ENCODE results near the gene SPAG4.
A peak's percentile ranks its signal among the peaks of the same experiment; 100 is the strongest.

SPAG4 gene, protein sequence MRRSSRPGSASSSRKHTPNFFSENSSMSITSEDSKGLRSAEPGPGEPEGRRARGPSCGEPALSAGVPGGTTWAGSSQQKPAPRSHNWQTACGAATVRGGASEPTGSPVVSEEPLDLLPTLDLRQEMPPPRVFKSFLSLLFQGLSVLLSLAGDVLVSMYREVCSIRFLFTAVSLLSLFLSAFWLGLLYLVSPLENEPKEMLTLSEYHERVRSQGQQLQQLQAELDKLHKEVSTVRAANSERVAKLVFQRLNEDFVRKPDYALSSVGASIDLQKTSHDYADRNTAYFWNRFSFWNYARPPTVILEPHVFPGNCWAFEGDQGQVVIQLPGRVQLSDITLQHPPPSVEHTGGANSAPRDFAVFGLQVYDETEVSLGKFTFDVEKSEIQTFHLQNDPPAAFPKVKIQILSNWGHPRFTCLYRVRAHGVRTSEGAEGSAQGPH
- total RNA-seq = 2.4 to 4.6 (median 3.5) reads per million in 4 experiments

DNA sequence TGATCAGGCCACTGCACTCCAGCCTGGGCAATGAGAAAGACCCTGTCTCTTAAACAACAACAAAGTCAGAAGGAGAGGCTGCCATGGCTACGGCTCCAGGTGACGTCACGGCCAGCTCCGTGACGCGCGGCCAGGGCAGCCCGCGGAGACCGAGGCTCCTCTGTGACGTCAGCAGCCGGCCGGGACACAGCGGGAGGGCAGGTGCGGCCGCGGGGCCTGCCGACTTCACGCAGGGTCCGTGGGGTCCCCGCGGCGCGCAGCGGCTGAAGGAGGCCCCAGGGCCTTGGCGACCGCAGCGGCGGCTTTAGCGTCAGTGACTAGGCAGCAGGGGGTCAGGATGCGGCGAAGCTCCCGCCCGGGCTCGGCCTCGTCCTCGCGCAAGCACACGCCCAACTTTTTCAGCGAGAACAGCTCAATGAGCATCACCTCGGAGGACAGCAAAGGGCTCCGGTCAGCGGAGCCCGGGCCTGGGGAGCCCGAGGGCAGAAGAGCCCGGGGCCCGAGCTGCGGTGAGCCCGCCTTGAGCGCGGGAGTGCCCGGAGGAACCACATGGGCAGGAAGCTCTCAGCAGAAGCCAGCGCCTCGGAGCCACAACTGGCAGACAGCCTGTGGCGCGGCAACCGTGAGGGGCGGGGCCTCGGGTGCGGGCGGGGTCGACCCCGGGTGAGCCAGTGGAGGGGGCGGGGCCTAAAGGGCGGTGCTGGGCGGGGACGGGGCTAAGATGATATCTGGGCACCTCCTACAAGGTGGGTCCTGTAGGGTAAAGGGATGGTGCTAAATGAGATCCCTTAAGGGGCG, at the start of gene SPAG4:
Gene SPAG4, plus strand, starts transcription at position 163 of the 798 bp plus-strand sequence. Its CDS starts 175 bp downstream, at position 338.
- DNase-seq = peak; percentile 99

DNA sequence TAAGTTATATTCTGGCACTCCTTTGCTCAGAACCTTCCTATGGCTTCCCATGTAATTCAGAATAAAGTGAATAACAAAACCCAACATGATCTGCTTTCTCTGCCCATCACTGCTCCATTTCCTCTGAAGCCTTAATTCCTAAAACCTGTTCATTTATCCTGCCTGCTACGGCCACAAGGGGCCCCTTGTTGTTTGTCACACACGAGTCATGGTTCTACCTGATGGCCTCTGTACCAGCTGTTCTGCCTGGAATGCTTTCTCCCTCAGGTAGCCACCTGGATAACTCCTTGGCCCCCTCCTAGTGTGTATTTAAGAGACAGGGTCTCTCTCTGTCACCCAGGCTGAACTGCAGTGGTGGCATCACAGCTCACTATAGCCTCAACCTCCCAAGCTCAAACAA, 47.0 kb upstream of the SPAG4 start:
- DNase-seq = no peak

DNA sequence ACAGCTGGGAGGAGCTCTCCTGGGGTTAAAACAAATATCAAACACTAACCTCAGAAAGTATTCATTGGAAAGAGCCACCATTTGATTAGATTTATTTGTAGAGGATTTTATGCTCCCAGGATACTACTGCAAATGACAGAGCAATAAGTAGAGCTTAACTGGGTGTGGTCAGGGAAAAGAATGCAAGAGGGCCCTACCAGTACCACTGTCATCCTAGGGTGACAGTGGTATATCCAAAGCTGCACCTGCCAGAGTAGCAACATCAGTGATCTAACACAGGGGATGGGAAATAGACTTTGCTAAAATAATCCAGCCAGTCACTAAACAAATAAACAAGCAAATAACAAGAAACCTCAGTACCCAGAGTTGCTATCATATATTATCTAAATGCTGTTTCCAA, 44.1 kb upstream of the SPAG4 start:
- DNase-seq = no peak

DNA sequence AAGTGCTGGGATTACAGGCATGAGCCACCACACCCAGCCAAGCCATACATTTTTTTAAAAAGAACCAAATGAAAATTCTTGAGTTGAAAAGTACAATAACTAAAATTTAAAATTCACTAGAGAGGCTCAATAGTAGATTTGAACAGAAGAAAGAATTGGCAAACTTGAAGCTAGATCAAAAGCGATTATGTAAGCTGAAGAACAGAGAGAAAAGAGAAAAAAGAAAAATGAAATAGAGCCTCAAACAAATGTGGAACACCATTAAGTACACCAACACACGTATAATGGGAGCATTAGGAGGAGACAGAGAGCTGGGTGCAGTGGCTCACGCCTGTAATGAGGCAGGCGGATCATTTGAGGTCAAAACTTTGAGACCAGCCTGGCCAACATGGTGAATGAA, 42.8 kb upstream of the SPAG4 start:
- DNase-seq = no peak

DNA sequence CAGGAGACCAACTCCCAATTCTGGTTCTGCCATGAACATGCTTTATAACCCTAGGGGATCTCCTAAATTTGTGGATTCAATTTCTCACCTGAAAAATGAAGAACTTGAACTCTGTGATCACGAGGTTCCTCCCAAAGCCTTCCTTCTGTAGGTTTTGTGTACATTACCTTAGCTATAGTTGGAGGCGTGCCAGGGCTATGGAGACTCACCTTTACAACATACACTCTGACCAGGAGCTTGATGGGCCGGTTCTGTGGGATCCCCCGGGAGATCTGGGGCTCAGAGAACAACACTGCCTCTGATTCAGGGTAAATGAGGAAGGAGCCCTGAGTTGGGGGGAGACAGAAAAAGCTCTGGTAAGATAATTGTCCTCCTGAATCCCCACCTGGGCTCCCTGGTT, 39.7 kb upstream of the SPAG4 start:
- DNase-seq = no peak

DNA sequence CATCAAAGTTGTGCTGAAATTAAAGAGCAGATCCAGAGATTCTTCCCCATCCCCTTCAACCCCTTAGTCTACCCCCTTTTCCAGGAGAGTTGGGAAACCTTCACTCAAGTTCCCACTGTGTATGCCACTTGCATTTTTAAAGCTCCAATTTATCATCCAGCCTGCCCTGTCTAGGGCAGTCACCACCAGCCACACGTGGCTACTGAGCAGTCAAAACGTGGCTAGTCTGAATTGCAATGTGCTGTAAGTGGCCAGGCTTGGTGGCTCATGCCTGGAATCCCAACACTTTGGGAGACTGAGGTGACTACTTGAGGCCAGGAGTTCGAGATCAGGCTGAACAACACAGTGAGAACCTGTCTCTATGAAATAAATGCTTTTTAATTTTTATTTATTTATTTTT, 38.8 kb upstream of the SPAG4 start:
- DNase-seq = no peak

DNA sequence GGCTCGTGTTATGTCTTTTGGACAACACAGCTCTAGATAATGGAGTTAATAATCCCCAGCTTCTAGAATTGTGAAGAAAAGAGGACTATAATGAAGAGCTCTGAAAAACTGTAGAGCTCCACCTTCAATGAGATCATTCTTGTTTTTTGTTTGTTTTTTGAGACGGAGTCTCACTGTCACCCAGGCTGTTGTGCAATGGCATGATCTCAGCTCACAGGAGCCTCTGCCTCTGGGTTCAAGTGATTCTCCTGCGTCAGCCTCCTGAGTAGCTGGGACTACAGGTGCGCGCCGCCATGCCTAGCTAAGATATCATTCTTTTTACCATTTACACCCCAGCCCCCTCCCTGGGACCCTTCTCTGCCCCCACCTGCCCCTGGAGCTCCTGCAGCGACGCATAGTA, 37.2 kb upstream of the SPAG4 start:
- DNase-seq = no peak

DNA sequence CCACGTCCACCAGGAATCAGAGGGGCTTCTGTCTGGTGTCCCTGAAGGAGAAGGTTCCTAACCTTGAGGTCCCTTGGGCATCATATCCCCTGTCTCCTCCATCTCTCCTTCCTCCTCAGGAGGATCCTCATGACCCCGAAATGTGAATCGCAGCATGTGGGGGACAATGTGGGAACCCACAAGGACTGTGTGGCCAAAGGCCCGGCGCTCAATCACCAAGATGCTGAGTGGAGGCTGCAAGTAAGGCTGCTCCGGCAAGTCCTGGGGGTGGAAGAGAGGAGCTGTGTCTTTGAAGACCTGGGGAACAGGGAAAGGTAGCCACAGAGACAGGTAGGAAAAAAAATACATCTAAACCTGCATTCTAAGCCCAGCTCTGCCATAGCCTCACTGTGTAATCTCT, 36.4 kb upstream of the SPAG4 start:
- no peak for DNase-seq

DNA sequence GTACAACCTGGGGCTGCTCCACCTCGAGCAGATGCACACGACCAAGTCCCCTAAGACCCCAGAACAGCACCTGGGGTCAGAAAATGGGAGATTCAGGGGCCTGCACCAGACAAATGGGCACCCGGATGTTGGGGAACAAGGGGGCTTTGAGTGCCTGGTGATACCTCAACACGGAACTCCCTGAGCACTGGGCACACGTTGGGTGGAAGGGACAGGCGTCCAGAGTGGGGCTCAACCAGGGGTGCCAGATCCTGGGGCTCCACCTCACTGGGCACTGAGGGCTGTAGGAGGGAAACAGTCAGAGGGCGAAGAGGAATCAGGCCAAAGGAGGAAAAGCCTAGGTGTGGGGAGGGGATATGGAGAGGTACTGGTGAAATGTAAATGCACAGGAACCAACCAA, 33.5 kb upstream of the SPAG4 start:
- DNase-seq = no peak

DNA sequence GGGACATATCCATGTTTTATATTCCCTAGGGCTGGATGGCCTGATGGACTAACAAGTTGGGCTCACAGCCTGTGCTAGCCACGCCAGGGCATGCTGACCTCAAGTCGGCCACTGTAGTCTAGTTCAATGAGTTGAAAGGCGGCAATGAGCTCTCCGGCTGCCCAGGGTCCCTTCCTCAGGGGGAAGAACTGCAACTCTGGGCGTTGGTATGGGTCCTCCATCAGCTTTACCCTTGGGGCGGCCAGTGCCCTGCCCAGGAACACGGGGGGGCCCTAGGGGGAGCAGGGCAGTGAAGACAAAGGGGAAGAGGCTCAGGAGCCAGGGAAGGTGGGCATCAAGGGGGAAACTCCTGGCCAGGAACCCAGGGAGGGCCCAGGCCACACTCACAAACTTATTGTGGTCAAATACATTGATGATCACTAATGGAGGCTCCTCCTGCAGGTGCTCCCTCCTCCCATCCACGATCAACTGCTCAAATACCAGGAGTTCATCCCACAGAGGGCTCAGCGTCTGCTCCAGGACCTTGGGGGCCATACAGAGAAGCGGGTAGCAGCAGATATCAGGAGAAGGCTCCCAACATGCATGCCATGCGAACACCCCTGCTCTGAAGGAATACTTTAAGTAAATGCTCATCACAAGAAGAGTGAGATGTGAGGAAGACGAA, 32.8 kb upstream of the SPAG4 start:
- no peak for DNase-seq

DNA sequence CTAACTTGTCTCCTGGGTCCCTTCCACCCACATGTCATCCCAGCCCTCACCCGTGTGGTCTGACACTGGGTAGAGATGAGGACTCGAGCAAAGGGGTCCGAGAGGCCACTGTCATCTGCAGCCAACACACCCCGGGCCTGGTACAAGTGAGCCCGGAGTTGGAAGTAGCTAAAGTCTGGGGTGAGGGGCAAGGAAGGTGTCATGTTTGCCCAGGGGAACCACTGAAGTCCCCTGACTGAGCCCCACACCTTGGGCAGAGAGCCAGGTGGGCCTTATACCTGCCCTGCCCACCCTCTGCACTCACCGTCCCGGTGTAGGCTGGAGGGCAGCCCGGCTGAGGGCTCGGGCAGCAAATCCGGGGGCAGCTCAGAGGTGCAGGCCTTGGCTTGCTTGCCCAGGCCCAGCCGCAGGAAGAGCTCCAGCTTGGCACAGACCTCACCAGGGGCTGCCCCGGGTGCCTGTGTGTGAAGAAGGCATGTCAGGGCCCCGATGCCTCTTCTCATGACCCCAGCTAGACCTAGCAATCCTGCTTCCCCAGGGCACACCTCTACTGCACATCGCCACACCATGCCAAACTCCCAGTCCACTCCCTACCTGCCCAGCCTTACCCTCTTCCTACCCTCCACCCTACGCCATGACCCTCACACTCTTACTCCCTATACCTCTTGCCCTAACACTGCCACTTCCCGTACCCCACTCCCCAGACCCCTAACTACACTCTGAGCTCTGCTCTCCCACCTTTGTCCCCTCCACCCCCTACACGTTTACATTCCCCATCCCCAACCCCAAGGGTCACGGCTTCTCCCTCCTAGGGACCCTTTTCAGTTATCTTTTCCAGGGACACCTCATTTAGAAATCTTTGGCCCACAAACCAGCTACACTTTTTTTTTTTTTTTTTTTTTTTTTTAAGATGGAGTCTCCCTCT, 31.7 kb upstream of the SPAG4 start:
- no peak for DNase-seq

DNA sequence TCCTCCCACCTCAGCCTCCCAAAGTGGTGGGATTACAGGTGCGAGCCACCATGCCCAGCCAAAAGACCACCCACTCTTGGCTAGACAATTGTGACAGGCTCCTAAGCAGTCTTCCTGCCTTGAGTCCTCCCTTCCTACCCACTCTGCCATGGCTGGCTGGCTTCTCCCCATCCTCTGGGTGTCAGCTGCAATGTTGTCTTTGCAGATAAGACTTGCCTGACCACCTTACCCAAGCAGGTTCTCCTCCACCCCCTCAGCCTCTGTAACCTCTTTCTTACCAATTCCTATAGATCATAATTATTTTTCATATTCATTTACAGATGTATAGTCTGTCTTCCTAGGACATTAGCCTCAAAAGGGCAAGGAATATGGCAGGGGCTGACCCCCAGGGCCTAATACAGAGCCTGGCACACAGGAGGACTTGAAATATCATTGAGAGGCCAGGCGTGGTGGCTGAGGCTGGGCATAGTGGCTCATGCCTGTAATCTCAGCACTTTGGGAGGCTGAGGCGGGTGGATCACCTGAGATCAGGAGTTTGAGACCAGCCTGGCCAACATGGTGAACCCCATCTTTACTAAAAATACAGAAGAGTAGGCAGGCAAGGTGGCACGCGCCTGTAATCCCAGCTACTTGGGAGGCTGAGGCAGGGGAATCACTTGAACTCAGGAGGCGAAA, 28.7 kb upstream of the SPAG4 start:
- DNase-seq = no peak

DNA sequence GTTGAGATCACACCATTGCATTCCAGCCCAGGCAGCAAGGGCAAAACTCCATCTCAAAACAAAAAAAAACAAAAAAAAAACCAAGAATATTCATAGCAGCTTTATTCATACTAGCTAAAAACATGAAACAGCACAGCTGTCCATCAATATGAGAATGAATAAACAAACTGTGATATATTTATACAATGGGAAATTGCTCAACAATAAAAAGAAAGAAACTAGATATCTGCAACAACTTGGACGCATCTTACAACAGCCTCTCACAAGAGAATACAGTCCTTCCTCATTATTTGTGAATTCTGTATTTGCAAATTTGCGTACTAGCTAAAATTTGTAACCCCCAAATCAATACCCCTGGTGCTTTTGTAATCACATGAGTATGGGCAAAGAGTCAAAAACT, 28.2 kb upstream of the SPAG4 start:
- DNase-seq = no peak

DNA sequence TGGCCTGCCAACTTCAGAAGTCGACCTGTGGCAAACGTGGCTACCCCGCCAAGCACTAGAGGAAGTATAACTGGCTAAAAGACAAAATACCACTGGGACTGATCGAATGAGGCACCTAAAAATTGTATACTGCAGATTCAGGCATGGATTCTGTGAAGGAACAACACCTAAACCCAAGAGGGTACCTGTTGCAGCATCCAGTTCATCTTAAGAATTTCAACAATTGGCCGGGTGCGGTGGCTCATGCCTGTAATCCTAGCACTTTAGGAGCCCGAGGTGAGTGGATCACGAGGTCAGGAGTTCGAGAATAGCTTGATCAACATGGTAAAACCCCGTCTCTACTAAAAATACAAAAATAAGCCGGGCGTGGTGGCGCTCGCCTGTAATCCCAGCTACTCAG, 27.2 kb upstream of the SPAG4 start:
- no peak for DNase-seq

DNA sequence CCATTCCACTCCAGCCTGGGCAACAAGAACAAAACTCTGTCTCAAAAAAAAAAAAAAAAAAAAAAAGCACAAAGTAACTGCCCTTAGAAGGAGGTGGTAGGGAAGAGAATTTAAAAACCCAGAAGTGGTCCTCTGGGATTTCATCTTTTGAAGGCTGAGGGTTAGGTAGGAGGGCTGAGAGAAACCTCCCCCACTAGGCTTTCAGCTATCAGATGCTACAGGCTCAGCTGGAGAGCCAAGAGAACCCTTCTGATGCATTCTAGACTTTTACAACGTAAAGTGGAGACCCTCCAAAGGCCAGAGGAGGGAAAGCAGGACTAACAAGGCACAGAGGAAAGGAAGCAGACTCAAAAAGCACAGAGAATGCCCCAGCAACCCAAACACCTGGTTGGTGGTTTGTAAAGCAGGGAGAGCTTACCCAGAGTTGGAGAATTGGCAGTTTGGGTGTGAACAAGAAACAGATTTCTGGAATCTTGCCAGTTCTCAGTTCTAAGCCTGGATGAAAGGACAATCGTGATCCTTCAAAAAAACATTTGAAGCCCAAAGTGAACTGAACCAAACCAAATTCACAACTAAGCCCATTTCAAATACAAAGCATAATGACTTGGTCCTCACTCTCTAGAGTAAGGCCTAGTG, 23.2 kb upstream of the SPAG4 start:
- no peak for DNase-seq

DNA sequence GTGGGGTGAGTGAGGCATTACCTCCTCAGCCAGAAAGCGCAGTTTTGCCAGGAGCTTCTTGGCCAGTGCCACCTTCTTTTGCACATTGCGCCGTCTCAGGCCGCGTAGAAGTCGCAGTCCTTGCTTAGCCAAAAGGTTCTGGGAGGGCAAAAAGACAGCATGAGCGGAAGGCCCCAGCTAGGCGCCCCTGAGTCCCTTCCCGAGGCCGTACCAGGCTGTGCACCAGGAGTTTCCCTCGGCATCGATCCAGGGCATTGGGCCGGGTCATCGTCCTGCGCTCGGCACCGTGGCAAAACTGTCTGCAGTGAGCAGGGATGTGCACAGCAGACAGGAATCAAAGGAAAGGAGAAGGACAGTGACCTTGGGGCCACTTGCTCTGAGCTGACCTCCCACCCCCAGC, 20.2 kb upstream of the SPAG4 start:
- DNase-seq = no peak

DNA sequence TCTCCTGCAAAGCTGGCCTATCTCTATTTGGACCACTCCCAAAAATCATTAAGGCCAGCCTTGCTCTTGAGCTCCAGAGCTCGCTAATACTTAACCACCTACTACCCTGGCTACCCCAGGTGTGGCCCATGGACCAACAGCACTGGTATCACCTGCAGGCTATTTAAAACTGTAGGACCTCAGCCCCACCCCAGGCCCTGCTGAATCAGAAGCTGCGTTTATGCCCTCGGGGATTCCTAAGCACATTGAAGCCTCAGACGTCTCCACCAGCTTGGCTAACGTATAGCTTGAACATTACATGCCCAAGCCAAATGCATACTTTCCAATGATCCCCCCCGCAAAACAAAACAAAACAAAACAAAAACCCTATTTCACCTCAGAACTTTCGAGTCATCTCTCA, 19.7 kb upstream of the SPAG4 start:
- DNase-seq = no peak

DNA sequence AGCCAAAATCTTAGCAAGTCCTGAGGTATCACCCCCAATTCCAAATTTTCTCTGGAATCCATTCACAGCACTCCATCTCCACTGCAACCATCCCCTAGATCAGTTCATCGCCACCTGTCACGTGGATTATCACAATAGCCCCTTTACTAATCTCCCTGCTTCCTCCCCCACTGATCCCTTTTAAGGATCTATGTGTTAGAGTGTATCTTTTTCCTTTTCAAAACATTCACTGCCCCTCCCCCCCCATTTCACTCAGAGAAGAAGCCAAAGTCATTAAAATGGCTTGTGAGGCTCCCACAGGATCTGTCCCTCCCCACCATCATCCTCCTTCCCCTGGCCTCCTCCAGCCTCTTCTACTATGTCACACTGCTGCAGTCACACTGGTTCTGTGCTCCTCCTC, 18.4 kb upstream of the SPAG4 start:
- DNase-seq = no peak

DNA sequence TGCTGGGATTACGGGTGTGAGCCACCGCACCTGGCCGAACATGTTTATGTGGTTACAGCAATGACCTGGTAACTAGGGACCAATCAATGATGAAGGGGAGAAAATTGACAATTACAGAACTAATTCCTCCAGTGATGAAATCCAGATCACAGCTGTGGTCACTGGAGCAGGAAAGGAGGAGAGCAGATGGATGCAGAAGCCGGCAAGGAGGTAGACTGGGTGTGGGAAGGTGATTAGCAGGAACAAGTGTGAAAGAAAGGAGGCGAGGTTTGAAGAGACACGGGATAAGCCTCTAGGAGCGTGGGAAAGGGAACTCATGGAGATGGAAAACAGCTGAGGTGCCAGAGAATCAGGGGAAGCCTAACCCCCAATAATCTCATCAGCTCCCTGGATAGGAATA, 17.2 kb upstream of the SPAG4 start:
- no peak for DNase-seq

DNA sequence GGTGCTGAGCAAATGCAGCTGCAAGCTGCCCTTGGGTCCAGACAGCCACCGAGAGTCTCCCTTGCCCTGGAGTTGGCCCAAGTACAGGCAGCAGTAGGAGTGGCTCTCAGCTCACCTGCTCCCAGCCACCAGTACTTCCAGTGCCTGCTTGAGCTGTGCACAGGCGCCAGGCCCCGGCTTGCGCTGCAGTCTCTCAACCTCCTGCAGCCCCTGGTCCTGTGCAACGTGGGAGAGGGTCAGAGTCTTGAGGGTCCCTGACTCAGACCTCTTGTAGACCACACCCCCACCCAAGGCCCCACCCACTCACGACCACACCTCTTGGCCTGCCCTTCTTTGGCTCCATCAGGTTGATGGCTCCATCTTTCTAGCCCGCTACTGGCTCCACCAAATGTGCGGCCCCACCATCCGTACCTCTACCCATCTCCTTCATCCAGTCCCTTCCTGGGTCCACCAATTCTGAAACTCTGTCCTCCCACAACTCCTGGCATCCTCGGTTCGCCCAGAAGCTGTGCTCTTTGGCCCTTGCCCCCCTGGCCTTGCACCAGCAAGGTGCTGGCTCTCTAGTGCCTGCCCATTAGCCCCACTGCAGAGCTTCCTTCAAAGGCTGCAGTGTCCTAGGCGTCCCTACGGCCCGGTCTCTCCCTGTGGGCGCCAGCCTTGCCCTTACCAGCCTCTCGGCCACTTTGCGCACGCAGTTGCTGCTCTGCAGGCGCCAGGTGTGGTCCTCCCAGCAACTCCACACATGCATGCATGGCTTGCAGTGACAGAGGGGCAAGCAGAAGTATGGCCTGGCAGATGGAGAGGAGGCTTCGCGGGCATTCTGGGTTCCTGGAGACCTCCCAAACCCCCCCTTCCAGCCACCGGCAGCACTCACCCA, 16.5 kb upstream of the SPAG4 start:
- DNase-seq = no peak
